H54 (cell line): ENCODE data around the gene KRTAP5-3.

Experiments used
- DNase-seq: peaks from one replicate; pipeline ENCODE4 v3.0.0; 2011; ENCODE audit warnings: low spot score, mixed read lengths; ENCODE audit not compliant: insufficient read length
- FAIRE-seq: peaks from 3 replicates; lab custom pipeline; 2011; peaks lifted over from hg19 to GRCh38; lab: Jason Lieb, UNC
- POLR2A ChIP-seq: IDR thresholded peaks from 2 replicates; pipeline ENCODE4 v1.6.1; 2011; ENCODE audit warnings: low read depth, mild to moderate bottlenecking, low read length

The KRTAP5-3 gene

DNA sequence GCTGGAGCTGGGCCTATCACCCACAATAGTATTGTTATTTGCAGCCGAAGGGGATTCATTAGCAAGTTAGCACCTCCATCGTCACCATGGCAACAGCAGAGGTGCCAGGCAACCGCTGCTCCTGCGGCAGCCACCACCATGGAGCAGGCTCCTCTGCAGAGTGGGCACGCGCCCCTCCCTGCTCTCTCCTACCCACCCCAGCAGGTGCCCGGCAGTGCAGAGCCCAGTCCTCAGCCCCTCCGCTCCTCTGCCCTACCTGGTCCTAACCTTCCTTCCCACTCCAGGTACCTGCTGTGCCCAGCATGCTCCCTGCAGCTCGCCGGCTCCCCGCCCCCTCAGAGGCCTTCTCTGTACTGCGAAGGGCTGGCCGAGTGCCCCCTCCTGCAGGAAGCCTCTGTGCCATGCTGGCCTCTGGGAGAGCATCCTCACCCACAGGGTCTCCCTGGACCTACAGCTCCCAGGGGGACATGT is 39.8 kb downstream of the KRTAP5-3 start:
- DNase-seq = no peak

DNA sequence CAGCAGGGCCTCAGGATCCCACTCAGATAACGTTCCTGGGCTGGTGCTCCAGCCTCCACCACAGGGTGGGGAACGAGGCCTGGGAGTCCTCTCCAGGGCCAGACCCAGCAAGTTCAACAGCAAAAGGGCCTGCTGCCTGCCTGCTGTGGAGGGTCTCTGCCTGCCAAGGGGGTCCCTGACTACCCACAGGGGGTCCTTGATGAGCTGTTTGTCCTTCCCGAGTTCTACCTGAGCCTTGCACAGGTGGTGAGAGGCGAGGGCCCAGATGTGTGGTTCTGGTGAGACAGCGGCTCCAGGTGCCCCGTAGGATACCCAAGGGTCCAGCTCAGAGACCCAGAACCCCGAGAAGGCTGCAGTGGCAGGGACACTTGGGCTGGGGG is 40.6 kb downstream of the KRTAP5-3 start:
- DNase-seq (no peak), FAIRE-seq (no peak)
- no peak for TF ChIP-seq POLR2A

More for the DNA sequence above, 39.8 kb downstream of the KRTAP5-3 start:
- FAIRE-seq = no peak
- TF ChIP-seq POLR2A = no peak

DNA sequence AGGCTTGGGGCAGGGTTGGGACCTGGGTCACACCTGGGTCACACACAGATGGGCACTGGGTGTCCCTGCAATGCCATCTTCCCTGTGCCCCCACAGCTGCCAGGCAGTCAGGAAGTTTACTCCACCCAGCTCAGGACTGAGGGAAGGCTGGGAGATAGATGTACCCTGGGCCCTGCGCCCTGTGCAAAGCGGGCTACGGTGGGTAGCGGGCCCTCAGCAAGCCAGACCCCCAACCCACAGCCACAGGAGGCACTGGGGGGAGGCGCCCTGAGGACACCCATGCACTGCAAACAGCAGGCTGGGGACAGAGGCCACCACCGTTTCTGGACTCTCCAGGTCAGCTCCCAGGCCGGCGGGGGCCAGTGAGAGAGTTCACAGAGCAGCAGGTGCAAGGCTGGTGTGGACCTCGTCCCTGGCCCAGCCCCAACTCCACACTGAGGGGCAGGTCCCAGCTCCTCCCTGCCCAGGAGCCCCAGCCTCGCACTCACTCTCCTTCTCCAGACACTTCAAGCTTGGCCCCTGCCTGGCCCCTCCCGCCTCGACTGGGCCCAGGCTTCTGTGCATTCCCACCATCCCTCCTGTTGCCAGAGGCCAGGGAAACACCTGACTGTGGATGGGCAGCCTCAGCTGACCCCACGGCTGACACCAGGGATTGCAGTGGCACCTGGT is 41.1 kb downstream of the KRTAP5-3 start:
- no peak for TF ChIP-seq POLR2A
- FAIRE-seq = no peak

DNA sequence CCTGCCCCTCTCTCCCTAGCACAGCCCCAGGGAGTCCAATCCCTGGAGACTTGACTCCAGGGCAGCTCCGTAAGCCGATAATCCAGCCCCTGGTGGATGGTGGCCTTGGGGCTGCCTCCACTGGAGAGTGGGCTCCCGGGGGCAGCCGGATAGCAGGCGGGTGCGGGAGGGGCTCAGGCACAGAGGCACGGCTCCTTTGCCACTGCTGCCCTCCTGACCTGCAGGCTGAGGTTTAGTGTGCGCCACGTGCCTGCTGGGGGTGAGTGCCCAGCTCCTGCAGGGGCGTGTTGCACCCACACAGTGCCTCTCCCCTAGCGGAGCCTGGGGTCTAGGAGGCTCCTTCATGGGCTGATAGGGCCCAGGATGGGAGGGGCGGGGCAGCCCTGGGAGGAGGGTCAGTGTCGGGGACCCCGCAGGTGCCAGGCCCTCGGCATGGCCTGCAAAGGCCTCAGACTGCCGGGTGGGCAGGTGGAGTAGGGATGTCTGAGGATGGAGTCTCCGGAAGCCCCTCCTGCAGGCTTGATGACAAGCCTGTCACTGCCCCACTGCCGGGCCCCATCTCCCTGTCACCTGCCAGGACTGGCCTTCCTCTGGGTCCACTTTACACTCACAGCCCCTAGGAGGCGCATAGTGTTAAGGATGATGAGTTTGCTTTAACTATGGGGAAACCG is 41.7 kb downstream of the KRTAP5-3 start:
- no peak for TF ChIP-seq POLR2A
- DNase-seq (no peak), FAIRE-seq (no peak)

More for the DNA sequence above, 41.1 kb downstream of the KRTAP5-3 start:
- DNase-seq = no peak

DNA sequence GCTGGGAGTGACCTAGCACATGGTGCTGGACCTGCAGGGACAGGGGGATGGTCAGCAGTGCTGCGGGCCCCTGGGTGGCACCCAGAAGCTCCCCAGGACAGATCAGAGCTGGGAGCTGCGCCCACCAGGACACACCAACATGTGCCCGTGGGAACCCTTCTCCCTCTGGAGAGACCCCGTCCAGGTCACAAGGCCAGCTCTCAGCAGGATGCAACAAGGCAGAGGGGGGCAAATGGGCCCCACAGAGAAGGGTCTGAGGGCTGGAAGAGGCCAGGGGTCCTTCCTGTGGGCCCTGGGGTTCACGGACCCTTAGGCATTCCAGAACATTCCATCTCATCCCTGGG is 42.4 kb downstream of the KRTAP5-3 start:
- DNase-seq (no peak), FAIRE-seq (no peak)
- TF ChIP-seq POLR2A = no peak

DNA sequence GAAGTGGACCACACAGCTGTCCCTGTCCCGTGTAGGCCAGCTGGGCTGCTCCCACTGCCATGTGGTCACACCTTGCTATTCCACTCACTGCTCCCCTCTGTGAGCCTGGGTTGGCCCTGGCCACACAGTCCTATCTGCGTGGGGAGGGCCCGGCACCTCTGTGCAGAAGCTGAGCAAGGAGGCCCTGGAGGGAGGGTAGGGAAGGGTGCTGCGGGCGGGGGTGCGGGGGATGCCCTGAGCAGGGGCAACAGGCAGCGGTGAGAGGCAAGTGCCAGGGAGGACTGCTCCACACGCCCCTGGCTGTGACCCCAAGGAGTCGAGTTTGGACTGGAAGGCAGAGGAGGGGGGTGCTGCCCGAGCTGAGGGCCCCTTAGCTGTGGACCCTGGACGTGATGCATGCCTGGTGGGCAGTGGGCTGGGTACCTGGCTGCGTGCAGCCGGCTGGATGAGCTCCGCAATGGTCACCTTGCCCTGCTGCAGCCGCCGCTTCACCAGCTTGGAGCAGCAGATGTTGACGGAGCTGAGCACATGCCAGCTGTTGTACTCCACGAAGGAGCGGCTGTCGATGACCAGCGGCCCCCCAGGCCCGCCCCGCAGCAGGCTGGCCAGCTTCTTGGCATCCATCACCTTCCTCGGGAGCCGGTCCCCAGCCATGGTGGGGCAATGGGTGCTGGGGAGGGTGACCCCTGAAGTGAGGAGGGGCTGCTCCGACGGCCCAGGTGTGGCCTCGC is 42.9 kb downstream of the KRTAP5-3 start:
- FAIRE-seq = no peak
- no peak for TF ChIP-seq POLR2A
- DNase-seq = no peak

DNA sequence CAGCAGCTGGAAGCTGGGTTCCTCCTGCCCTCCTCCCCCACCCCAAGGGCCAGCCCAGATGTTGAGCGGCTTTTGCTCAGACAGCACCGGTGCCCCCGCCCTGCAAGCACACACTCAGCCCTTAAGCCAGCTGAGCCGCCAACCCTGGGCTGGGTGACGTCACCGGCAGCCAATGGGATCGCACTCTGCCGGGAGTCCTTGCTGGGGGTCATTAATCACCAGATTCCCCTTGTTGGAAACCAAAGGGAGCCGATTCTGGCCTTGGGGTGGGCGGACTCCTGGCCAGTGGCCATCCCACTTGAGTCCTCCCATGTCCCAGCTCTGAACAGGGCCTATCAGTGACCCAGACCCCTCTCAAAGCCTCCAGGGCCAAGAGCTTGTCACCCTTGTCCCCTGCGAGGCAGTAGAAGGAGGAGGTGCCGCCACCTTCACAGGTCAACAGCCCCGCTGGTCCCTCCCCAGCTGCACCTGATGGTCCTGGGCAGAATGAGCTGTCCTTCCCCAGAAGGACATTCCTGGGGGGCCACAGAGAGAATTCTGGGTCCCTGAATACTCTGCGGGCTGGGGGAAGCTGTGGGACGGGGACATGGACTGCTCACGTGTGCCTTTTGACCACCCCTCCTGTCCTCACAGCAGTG is 43.6 kb downstream of the KRTAP5-3 start:
- TF ChIP-seq POLR2A = no peak
- FAIRE-seq (peak; percentile 58), DNase-seq (peak; percentile 99)

DNA sequence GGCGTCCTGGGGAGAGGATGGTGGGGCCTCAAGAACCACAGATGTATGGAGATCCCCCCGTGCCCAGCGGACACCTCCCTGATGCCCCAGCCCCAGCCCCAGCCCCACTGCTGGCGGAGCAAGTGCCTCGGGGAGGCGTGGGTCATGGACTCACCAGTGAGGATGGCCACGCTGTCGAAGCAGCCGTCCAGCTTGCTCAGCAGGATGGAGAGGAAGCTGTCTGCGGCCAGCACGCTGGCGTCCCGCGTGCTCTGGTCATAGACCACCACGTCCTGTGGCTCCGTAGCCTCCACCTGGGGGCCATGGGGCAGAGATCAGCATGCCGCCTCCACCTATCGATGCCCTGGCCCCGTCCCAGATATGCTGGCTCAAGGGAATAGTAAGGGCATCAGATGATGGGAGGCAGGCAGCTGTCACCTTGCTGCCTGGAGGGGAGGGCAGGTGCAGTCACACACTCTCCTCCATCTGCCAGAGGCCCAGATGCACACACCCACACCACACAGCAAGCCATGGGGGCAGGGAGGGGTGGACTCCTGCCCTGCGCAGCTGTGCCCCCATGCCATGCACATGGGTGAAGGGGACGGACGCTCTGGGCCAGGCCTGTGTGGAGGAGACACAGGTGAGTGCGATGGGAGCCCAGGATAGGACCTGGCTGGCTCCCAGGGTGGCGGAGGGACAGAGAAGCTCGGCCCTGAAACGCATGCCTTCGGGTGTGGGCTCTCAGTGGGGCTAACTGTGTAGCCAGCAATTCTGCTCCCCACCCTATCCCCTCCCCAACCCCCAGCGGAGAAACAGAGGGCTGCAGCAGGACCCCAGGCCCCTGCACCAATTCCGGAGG is 44.3 kb downstream of the KRTAP5-3 start:
- no peak for FAIRE-seq
- no peak for TF ChIP-seq POLR2A
- DNase-seq = no peak

DNA sequence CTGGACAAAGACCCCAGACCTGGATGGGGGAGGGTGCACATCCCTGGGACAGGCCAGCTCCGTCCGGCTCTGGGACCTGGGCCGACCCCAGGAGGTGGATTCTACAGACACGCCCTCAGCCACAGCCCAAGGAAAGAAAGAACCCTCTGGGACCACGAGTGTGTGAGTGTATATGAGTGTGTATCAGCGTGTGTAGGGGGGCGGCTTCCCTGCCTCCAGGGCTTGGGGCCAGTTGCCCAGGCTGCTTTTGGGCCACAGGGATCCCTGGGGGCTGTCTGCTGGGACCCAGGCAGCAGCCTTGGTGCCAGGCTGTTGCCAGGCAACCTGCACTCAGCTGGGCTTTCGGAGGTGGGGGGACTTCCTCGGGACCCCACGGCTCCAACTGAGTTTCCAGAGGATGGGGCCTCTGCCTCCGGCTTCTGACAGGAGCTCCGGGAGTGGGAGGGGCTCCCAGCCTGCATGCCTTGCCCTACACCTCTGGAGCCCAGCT is 45.1 kb downstream of the KRTAP5-3 start:
- DNase-seq (no peak), FAIRE-seq (no peak)
- TF ChIP-seq POLR2A = no peak

DNA sequence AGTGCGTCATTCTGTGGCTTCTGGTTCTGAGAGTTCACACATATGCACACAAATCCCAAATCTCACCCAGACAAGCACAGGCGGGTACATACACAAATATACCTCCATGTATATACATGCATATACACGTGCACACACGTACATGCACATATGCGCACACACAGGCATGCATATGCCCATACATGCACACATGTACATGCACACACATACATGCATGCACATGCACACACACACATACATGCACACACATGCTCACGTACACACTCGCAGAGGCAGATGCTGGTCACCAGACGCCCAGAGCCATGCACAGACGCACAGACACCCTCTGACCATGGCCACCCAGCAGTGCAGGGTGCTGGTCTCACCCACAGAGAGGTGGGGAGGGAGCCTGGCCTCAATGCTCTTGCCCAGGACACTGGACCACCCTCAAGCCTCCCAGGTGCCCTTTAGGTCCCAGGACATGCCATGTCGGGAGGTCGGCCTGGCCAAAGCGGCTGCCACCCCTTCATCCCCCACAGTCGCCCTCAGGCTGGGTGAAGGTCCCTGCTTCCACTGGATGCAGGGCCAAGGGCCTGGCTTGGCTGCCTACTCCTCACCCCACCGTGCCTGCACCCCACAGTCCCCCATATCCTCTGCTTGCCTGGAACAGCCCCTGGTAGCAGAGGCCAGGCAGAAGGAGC is 45.7 kb downstream of the KRTAP5-3 start:
- TF ChIP-seq POLR2A = no peak
- DNase-seq (no peak), FAIRE-seq (no peak)

DNA sequence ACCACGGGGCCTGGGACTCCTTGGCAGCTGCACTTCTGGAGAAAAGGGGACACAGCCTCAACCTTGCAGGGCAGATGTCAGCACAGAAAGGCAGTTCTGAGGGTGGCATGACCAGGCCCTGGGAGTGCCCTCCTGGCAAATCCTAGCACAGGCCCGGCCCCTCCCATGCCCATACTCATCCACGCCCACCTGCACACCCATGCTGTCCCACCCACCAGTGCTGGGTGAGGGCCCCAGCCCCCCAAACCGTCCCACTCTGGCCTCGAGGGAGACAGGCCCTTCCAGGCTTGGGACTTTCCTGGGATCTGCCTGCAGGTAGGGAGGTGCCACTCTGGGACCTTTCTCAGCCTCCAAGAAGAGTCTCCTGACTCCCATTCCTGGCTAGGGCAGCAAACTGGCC is 46.3 kb downstream of the KRTAP5-3 start:
- no peak for TF ChIP-seq POLR2A
- FAIRE-seq = no peak
- DNase-seq = no peak

DNA sequence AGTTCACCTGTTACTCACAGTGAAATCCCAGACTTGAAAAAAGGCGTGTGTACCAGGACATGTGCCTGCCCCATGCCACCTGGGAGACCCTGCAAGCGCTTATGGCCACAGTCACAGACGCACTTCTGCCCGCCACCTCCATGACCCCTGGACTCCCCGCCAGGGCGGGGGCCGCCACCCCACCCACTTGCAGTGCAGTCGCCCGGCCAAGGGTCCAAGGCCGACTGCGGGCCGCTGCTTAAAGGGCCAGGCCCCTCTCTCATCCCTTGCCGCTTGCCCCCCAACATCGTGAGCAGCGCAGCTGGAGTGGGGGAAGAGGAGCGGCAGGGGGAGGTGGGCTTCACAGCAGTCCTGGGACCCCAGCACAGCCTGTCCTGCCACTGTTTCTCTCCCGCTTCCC is 47.0 kb downstream of the KRTAP5-3 start:
- FAIRE-seq (no peak), DNase-seq (no peak)
- no peak for TF ChIP-seq POLR2A
